H1 (cell line): ENCODE results near the gene CXADR. TPM values are rescaled to one million over a fixed set of nuclear protein-coding genes. Genes with fewer than 3 reads are reported as not detected.

Experiments used
- CTCF ChIA-PET: fragments of 300-600 bp; sonication (Branson Sonifier 250); formaldehyde crosslinking; loops from one replicate; lab custom pipeline; 2021; ENCODE audit not compliant: partially characterized antibody; lab: Charles Lee
- POLR2A ChIA-PET: fragments of 300-600 bp; sonication (Branson Sonifier 250); formaldehyde crosslinking; loops from one replicate; lab custom pipeline; 2021; ENCODE audit warnings: inconsistent platforms; ENCODE audit not compliant: partially characterized antibody; lab: Charles Lee
- DNase-seq, 2 experiments: peaks; one replicate each; pipeline versions ENCODE4 v3.0.0 to v3.0.0-alpha.2; 2010 to 2022; ENCODE audit warnings: low spot score in 2 of 2, low read depth in 1 of 2, mixed read lengths in 1 of 2
- FAIRE-seq: peaks from 2 replicates; lab custom pipeline; 2011; peaks lifted over from hg19 to GRCh38; lab: Jason Lieb, UNC
- H2AFZ ChIP-seq: 2 replicates; pipeline ENCODE4 v1.8.1; 2012; ENCODE audit warnings: low read length, inconsistent platforms
- H2AK5ac ChIP-seq: 2 replicates; pipeline ENCODE4 v1.6.1; 2013; ENCODE audit warnings: low read depth, low read length
- H2BK120ac ChIP-seq: replicated peaks from 2 replicates; pipeline ENCODE3; 2013; ENCODE audit warnings: low read depth, low read length, inconsistent platforms
- H2BK12ac ChIP-seq: 2 replicates; pipeline ENCODE4 v1.6.1; 2013; ENCODE audit warnings: low read depth, low read length
- H2BK15ac ChIP-seq: 2 replicates; pipeline ENCODE4 v1.6.1; 2013; ENCODE audit warnings: low read length
- H2BK20ac ChIP-seq: 2 replicates; pipeline ENCODE4 v1.6.1; 2013; ENCODE audit warnings: low read length
- H2BK5ac ChIP-seq: 2 replicates; pipeline ENCODE4 v1.6.1; 2013; ENCODE audit warnings: low read depth, low read length
- H3K14ac ChIP-seq: 2 replicates; pipeline ENCODE4 v1.6.1; 2013; ENCODE audit warnings: inconsistent platforms; ENCODE audit not compliant: insufficient read length
- H3K18ac ChIP-seq: 2 replicates; pipeline ENCODE4 v1.6.1; 2013; ENCODE audit warnings: low read length; ENCODE audit errors: extremely low read depth
- H3K23ac ChIP-seq: 2 replicates; pipeline ENCODE4 v1.6.1; 2013; ENCODE audit warnings: inconsistent platforms; ENCODE audit not compliant: insufficient read length
- H3K23me2 ChIP-seq: 2 replicates; pipeline ENCODE4 v1.6.1; 2013; ENCODE audit warnings: low read depth, low read length
- H3K27ac ChIP-seq: 2 replicates; pipeline ENCODE4 v1.6.1; 2011; ENCODE audit warnings: low read depth, low read length, inconsistent platforms
- H3K27me3 ChIP-seq, 4 experiments: replicated peaks in 1 of 4; 1 replicate in 1 of 4; 2 replicates in 3 of 4; pipeline versions ENCODE4 v1.6.1 to v1.8.1; 2011 to 2013; ENCODE audit warnings: low read length in 3 of 4, mild to moderate bottlenecking in 3 of 4, inconsistent platforms in 2 of 4, mixed read lengths in 2 of 4, moderate library complexity in 1 of 4; ENCODE audit not compliant: control insufficient read depth in 3 of 4, insufficient read depth in 3 of 4; ENCODE audit errors: extremely low read depth in 1 of 4
- H3K36me3 ChIP-seq, 4 experiments: 2 replicates each; pipeline versions ENCODE4 v1.6.1 to v1.8.1; 2011 to 2013; ENCODE audit warnings: mild to moderate bottlenecking in 4 of 4, low read length in 3 of 4, moderate library complexity in 2 of 4, control low read depth in 1 of 4, inconsistent platforms in 1 of 4; ENCODE audit not compliant: insufficient read depth in 4 of 4, control insufficient read depth in 2 of 4
- H3K4ac ChIP-seq: replicated peaks from 2 replicates; pipeline ENCODE3; 2013; ENCODE audit warnings: low read length, low read depth, mixed read lengths, inconsistent platforms; ENCODE audit not compliant: insufficient read length
- H3K4me1 ChIP-seq, 4 experiments: replicated peaks in 1 of 4; 1 replicate in 1 of 4; 2 replicates in 3 of 4; pipeline versions ENCODE4 v1.6.1 to v1.8.1; 2011 to 2013; ENCODE audit warnings: low read length in 3 of 4, inconsistent platforms in 2 of 4, mixed read lengths in 1 of 4; ENCODE audit not compliant: insufficient read depth in 4 of 4, control insufficient read depth in 3 of 4
- H3K4me2 ChIP-seq, 2 experiments: 2 replicates each; pipeline versions ENCODE4 v1.6.1 to v1.8.1; 2011 to 2013; ENCODE audit warnings: low read depth in 2 of 2, low read length in 2 of 2, control low read depth in 1 of 2, inconsistent platforms in 1 of 2, mild to moderate bottlenecking in 1 of 2; ENCODE audit not compliant: insufficient read depth in 1 of 2
- H3K4me3 ChIP-seq, 4 experiments: fragments of 200-600, 300-600 bp in 1 of 4; sonication (generic), shearing (Covaris generic), sonication (Bioruptor Twin) in 1 of 4; 2 replicates each; pipeline versions ENCODE4 v1.5.1 to v1.8.1; 2011 to 2016; ENCODE audit warnings: low read length in 4 of 4, low read depth in 3 of 4, control low read depth in 2 of 4, inconsistent platforms in 2 of 4, mild to moderate bottlenecking in 2 of 4, mixed read lengths in 1 of 4, moderate library complexity in 1 of 4; ENCODE audit not compliant: insufficient read depth in 2 of 4; ENCODE audit errors: extremely low read depth in 1 of 4
- H3K56ac ChIP-seq: replicated peaks from 2 replicates; pipeline ENCODE3; 2013; ENCODE audit warnings: low read depth, mild to moderate bottlenecking, mixed read lengths, low read length, inconsistent platforms; ENCODE audit not compliant: insufficient read length
- H3K79me1 ChIP-seq: 2 replicates; pipeline ENCODE4 v1.6.1; 2013; ENCODE audit warnings: low read depth, low read length, control low read depth
- H3K79me2 ChIP-seq, 2 experiments: 2 replicates each; pipeline versions ENCODE4 v1.6.1 to v1.8.1; 2012 to 2013; ENCODE audit warnings: low read length in 2 of 2, mild to moderate bottlenecking in 2 of 2, inconsistent platforms in 1 of 2; ENCODE audit not compliant: insufficient read depth in 2 of 2, control insufficient read depth in 1 of 2
- H3K9ac ChIP-seq, 4 experiments: replicated peaks in 1 of 4; 1 replicate in 1 of 4; 2 replicates in 3 of 4; pipeline versions ENCODE4 v1.6.1 to v1.8.1; 2011 to 2013; ENCODE audit warnings: low read depth in 3 of 4, low read length in 3 of 4, control low read depth in 2 of 4, mild to moderate bottlenecking in 2 of 4, moderate library complexity in 2 of 4, inconsistent platforms in 1 of 4; ENCODE audit errors: extremely low read depth in 1 of 4
- H3K9me3 ChIP-seq, 2 experiments: 2 replicates each; pipeline versions ENCODE4 v1.6.1 to v1.8.1; 2012 to 2013; ENCODE audit warnings: mild to moderate bottlenecking in 2 of 2, moderate library complexity in 2 of 2, control low read depth in 1 of 2, inconsistent platforms in 1 of 2, low read depth in 1 of 2, low read length in 1 of 2, mixed read lengths in 1 of 2; ENCODE audit not compliant: insufficient read depth in 2 of 2
- H4K20me1 ChIP-seq, 2 experiments: replicated peaks in 1 of 2; 2 replicates each; pipeline versions ENCODE3 to v1.8.1; 2011 to 2013; ENCODE audit warnings: inconsistent platforms in 2 of 2, low read length in 2 of 2, mild to moderate bottlenecking in 1 of 2; ENCODE audit not compliant: insufficient read depth in 2 of 2, control insufficient read depth in 1 of 2
- H4K5ac ChIP-seq: 2 replicates; pipeline ENCODE4 v1.6.1; 2013; ENCODE audit warnings: low read length, low read depth, mixed read lengths, inconsistent platforms; ENCODE audit not compliant: insufficient read length
- H4K8ac ChIP-seq: 2 replicates; pipeline ENCODE4 v1.8.0; 2013; ENCODE audit warnings: mild to moderate bottlenecking, moderate library complexity, low read length, inconsistent platforms; ENCODE audit not compliant: insufficient read depth; ENCODE audit errors: extremely low read depth
- H4K91ac ChIP-seq: replicated peaks from 2 replicates; pipeline ENCODE3; 2013; ENCODE audit warnings: low read length, mixed read lengths, inconsistent platforms; ENCODE audit not compliant: insufficient read length
- ASH2L ChIP-seq: fragments of 200-600, 300-600 bp; sonication (generic); IDR thresholded peaks from one replicate; pipeline ENCODE4 v1.7.1; 2017; ENCODE audit warnings: low read length
- BACH1 ChIP-seq: IDR thresholded peaks from 2 replicates; pipeline ENCODE4 v1.6.1; 2012; ENCODE audit warnings: low read length, improper control_type of control experiment
- BCL11A ChIP-seq, 2 experiments: IDR thresholded peaks; one replicate each; pipeline ENCODE4 v1.6.1; 2011; ENCODE audit warnings: low read depth in 2 of 2, low read length in 2 of 2, mild to moderate bottlenecking in 2 of 2
- CHD1 ChIP-seq: IDR thresholded peaks from 2 replicates; pipeline ENCODE4 v1.6.1; 2012; ENCODE audit warnings: low read depth, low read length, improper control_type of control experiment
- CREB1 ChIP-seq: IDR thresholded peaks from 2 replicates; pipeline ENCODE4 v1.6.1; 2012; ENCODE audit warnings: inconsistent platforms
- GABPA ChIP-seq: IDR thresholded peaks from 2 replicates; pipeline ENCODE4 v1.6.1; 2011; ENCODE audit warnings: mild to moderate bottlenecking, low read length, moderate library complexity, borderline replicate concordance; ENCODE audit not compliant: insufficient read depth
- JUN ChIP-seq: IDR thresholded peaks from 2 replicates; pipeline ENCODE4 v1.6.1; 2011; ENCODE audit warnings: low read depth, mild to moderate bottlenecking, improper control_type of control experiment, low read length
- KDM4A ChIP-seq: IDR thresholded peaks from one replicate; pipeline ENCODE4 v1.7.1; 2012; ENCODE audit warnings: low read depth, mild to moderate bottlenecking, moderate library complexity, low read length, inconsistent platforms; ENCODE audit not compliant: severe bottlenecking
- TCF12 ChIP-seq: IDR thresholded peaks from 2 replicates; pipeline ENCODE4 v1.6.1; 2011; ENCODE audit warnings: low read depth, mild to moderate bottlenecking, low read length
- ZNF274 ChIP-seq: IDR thresholded peaks from 2 replicates; pipeline ENCODE4 v1.7.0; 2012; ENCODE audit warnings: low read length, borderline replicate concordance; ENCODE audit errors: extremely low read depth
- WGBS, 2 experiments: shearing (Covaris generic) in 1 of 2; methylation state at CpG; one replicate each; pipeline versions ENCODE4 v1.1.6 to v1.1.7; 2013 to 2015; ENCODE audit warnings: low lambda C conversion rate in 2 of 2, mixed read lengths in 2 of 2, inconsistent platforms in 1 of 2, low coverage in 1 of 2, missing lambda C conversion rate in 1 of 2; ENCODE audit not compliant: insufficient replicate concordance in 2 of 2, insufficient coverage in 1 of 2, insufficient read length in 1 of 2; ENCODE audit errors: extremely low coverage in 1 of 2, missing lambda C conversion rate in 1 of 2; 5-methylcytosine and 5-hydroxymethylcytosine counted together
- polyA plus RNA-seq, 7 experiments: library from polyadenylated mRNA; depleted of rRNA in 3 of 7; stranded (reverse) in 5 of 7; unstranded in 2 of 7; fragments of >200 nt in 5 of 7; fragments of 200-250 nt in 2 of 7; gene quantifications; 1 replicate in 5 of 7; 2 replicates in 1 of 7; 4 replicates in 1 of 7; pipeline versions ENCODE4 v1.2.1 to v1.2.3, GENCODE V29; 2011 to 2013; ENCODE audit warnings: missing spikeins in 2 of 7, mixed read lengths in 2 of 7
- total RNA-seq: library from RNA; stranded (reverse); fragmentation: NEBNext Ultra II Directional; extraction: Animal tissue kit (Norgen Biotek cat#: 25700); gene quantifications from 2 replicates; pipeline ENCODE4 v1.2.1, GENCODE V29; 2021
- TF ChIP-seq, protein P1 (sequence below), 3 experiments: IDR thresholded peaks; 1 replicate in 2 of 3; 2 replicates in 1 of 3; pipeline versions ENCODE4 v1.5.1 to v1.6.1; 2011; ENCODE audit warnings: low read length in 3 of 3, mild to moderate bottlenecking in 3 of 3, inconsistent platforms in 2 of 3, low read depth in 1 of 3, moderate library complexity in 1 of 3; ENCODE audit not compliant: insufficient read depth in 1 of 3; ENCODE audit errors: control extremely low read depth in 1 of 3

Gene CXADR
- total and polyA plus RNA-seq, 2 of the 8 experiments (the other 6 are each of a cell fraction or from before 2014, with no cell fraction given) = 45.6 to 145 TPM

DNA sequence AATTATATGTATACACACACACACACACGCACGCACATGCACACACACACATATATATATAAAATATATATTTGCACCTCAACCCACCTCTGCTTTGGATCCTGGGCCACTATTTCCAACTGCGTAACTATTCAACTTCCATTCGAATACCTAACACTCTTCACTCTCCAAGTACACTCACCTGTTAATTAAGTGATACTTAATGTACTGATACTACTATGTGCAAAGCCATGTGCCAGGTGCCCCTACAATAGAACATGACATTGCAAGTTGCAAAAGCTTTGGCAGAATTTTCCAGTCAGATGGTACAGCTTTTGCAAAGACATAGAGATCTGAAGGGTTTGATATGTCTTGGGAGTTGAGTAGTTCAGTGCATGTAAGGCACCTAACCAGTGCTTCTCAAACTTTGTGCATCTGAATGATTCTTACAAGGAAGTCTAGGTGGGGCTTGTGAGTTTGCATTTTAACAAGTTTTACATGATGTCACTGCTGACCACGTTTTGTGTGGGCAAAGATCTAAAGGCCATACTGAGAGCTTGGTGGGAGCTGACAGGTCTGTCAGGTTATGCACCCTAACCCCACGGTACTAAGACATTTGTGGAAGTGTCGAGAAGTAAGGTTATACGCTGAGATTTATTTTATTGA is 7.2 kb downstream of the CXADR start:
- FAIRE-seq = no peak
- DNase-seq = no peak
- peak overlapping the region in 1 of 2 experiments; percentile 44; a peak in 1 of 4 replicates for H3K4me2 ChIP-seq
- H3K9me3 ChIP-seq = no peaks in the 10 kb centered on the region
- H3K27me3 ChIP-seq = no peaks in the 10 kb centered on the region
- no peak overlapping the region for H4K5ac ChIP-seq
- WGBS, 2 experiments = 83% methylated on average over 8 of the region's 8 CpGs; no CpG with 5 or more reads in 1 of the 2 experiments
- H2BK5ac ChIP-seq = 0 out of 2 replicates have a peak overlapping the region, but pooled peaks have one; percentile 56
- no peak overlapping the region for H3K56ac ChIP-seq
- no peak overlapping the region for H4K8ac ChIP-seq
- H4K20me1 ChIP-seq = peaks cover 45 to 46% of the 10 kb centered on the region in 2 experiments
- H4K91ac ChIP-seq = no peak overlapping the region
- no peak overlapping the region for H2BK12ac ChIP-seq
- H2AK5ac ChIP-seq = no peak overlapping the region
- no peak overlapping the region for H2BK20ac ChIP-seq
- no peak overlapping the region for H3K18ac ChIP-seq
- H2AFZ ChIP-seq = no peak overlapping the region
- H3K23me2 ChIP-seq = no peaks in the 10 kb centered on the region
- POLR2A ChIA-PET = interaction anchor here (0.6 to 12.6 kb wide), 6 partner anchors 8 to 1133 kb away, joined by 3 to 144 read pairs (median 4); no protein-coding TSS in a partner anchor
- peaks cover 2 to 21% (median 19%) of the 10 kb centered on the region in 4 experiments for H3K4me1 ChIP-seq
- peaks cover 0 to 18% (median 0%) of the 10 kb centered on the region in 4 experiments; a peak in 3 of 8 replicates for H3K36me3 ChIP-seq
- H2BK15ac ChIP-seq = no peak overlapping the region
- H3K79me2 ChIP-seq = peaks cover 77 to 100% of the 10 kb centered on the region in 2 experiments
- no peak overlapping the region for H3K4me3 ChIP-seq
- peaks cover 7% of the 10 kb centered on the region for H3K79me1 ChIP-seq
- no peak overlapping the region for H2BK120ac ChIP-seq
- no peak overlapping the region for H3K4ac ChIP-seq
- H3K14ac ChIP-seq = no peak overlapping the region
- H3K9ac ChIP-seq = peak overlapping the region in 1 of 4 experiments; percentile 31; a peak in 2 of 7 replicates
- H3K27ac ChIP-seq = no peak overlapping the region
- CTCF ChIA-PET = interaction anchor here (0.6 to 2.9 kb wide), 8 partner anchors 8 to 133 kb away, joined by 3 to 12 read pairs (median 4); partner anchors contain the start of gene CXADR
- no peak overlapping the region for H3K23ac ChIP-seq
- TF ChIP-seq BACH1 = no peak
- no peak for TF ChIP-seq ZNF274
- no peak for TF ChIP-seq BCL11A (IDR thresholded peaks at IDR 0.05; ENCODE audit: low read depth in 2 of 2, low read length in 2 of 2)
- no peak for TF ChIP-seq ASH2L
- no peak for TF ChIP-seq CHD1
- TF ChIP-seq GABPA = no peak
- TF ChIP-seq CREB1 = no peak
- no peak for TF ChIP-seq TCF12
- TF ChIP-seq KDM4A = no peak
- TF ChIP-seq, protein P1, sequence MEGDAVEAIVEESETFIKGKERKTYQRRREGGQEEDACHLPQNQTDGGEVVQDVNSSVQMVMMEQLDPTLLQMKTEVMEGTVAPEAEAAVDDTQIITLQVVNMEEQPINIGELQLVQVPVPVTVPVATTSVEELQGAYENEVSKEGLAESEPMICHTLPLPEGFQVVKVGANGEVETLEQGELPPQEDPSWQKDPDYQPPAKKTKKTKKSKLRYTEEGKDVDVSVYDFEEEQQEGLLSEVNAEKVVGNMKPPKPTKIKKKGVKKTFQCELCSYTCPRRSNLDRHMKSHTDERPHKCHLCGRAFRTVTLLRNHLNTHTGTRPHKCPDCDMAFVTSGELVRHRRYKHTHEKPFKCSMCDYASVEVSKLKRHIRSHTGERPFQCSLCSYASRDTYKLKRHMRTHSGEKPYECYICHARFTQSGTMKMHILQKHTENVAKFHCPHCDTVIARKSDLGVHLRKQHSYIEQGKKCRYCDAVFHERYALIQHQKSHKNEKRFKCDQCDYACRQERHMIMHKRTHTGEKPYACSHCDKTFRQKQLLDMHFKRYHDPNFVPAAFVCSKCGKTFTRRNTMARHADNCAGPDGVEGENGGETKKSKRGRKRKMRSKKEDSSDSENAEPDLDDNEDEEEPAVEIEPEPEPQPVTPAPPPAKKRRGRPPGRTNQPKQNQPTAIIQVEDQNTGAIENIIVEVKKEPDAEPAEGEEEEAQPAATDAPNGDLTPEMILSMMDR (IDR thresholded peaks at IDR 0.05; ENCODE audit: control extremely low read depth in 1 of 3, insufficient read depth in 1 of 3, low read depth in 1 of 3, low read length in 3 of 3) = no peak
- no peak for TF ChIP-seq JUN
